Adrenal gland (tissue), 12 donors: Measurements from ENCODE around the gene PITX1. TPM values are rescaled to one million over a fixed set of nuclear protein-coding genes. Genes with fewer than 3 reads are reported as not detected.

Source experiments
- DNase-seq, 7 donors: peaks; one replicate each; pipeline ENCODE4 v3.0.0-alpha.2; 2019 to 2020
- H3K27ac ChIP-seq, 5 donors: fragments of 200-600 bp; sonication (generic) in 4 of 5; 1 replicate in 3 of 5; 2 replicates in 2 of 5; pipeline versions ENCODE4 v1.5.1 to v1.8.0; 2016 to 2020; ENCODE audit warnings: mild to moderate bottlenecking in 1 of 5
- H3K27me3 ChIP-seq: fragments of 200-600 bp; 2 replicates; pipeline ENCODE4 v1.8.0; 2021
- H3K36me3 ChIP-seq, 2 donors: fragments of 200-600 bp; replicated peaks in 1 of 2; 1 replicate in 1 of 2; 2 replicates in 1 of 2; pipeline versions ENCODE4 v1.5.1 to v1.8.0; 2018 to 2022
- H3K4me1 ChIP-seq, 2 donors: fragments of 200-600 bp; replicated peaks in 1 of 2; 1 replicate in 1 of 2; 2 replicates in 1 of 2; pipeline versions ENCODE4 v1.5.1 to v1.8.0; 2018 to 2021
- H3K4me3 ChIP-seq, 4 donors: fragments of 200-600 bp; sonication (generic) in 3 of 4; one replicate each; pipeline ENCODE4 v1.5.1; 2016 to 2018
- H3K9me3 ChIP-seq, 3 donors: fragments of 200-600 bp; sonication (generic) in 1 of 3; replicated peaks in 1 of 3; 1 replicate in 2 of 3; 2 replicates in 1 of 3; pipeline versions ENCODE4 v1.5.1 to v1.8.0; 2016 to 2021
- POLR2A ChIP-seq, 2 donors: fragments of 450-650 bp; IDR thresholded peaks; one replicate each; pipeline ENCODE4 v1.6.1; 2017; ENCODE audit warnings: antibody characterized with exemption in 2 of 2, mild to moderate bottlenecking in 2 of 2, moderate library complexity in 1 of 2
- WGBS, 4 donors: extraction: QIAGEN DNeasy Blood & Tissue Kit in 2 of 4; methylation state at CpG; one replicate each; pipeline versions ENCODE4 v1.1.5 to v1.1.7; 2013 to 2017; 5-methylcytosine and 5-hydroxymethylcytosine counted together
- intact Hi-C, 2 donors: fragments of 100-400 bp; cut with DNase I; formaldehyde crosslinking; loops; one replicate each; pipeline versions ENCODE4 v1.14.1 to v1.15.0; 2022 to 2023
- polyA plus RNA-seq, 3 donors: library from polyadenylated mRNA; stranded (reverse); fragments of 200-250 nt in 2 of 3; fragments of 350-450 nt in 1 of 3; fragmentation: Illumina TruSeq in 1 of 3; extraction: RNeasy Lipid Tissue Mini Kit (QIAGEN cat#74804) in 1 of 3; gene quantifications; one replicate each; pipeline ENCODE4 v1.2.3, GENCODE V29; 2013 to 2014
- total RNA-seq, 9 donors: library from RNA; depleted of rRNA in 4 of 9; stranded (reverse); fragments of >200 nt in 4 of 9; fragments of 120-200 nt in 1 of 9; fragmentation: NEBNext Ultra II Directional in 1 of 9; extraction: Animal tissue kit (Norgen Biotek cat#: 25700) in 1 of 9; gene quantifications; one replicate each; pipeline versions ENCODE4 v1.1.0 to v1.2.4, GENCODE V29; 2013 to 2023
- TF ChIP-seq, protein P1 (sequence below), 6 experiments: fragments of 450-650 bp in 4 of 6; fragments of 200-600 bp in 2 of 6; sonication (generic) in 1 of 6; IDR thresholded peaks; 1 replicate in 5 of 6; 2 replicates in 1 of 6; pipeline versions ENCODE4 v1.5.1 to v1.8.0; 2016 to 2021; ENCODE audit warnings: antibody characterized with exemption in 6 of 6, mild to moderate bottlenecking in 2 of 6, moderate library complexity in 1 of 6
- donor health status: healthy with polysubstance abuse.
- donor health status: Bipolar disorder and iron deficiency.
- donor health status: DM: yes; HTN: yes; CAD: no.
- donor health status: DM: no; HTN: no; CAD: no.
- donor health status: DM: no; HTN: no; CAD: no.
- donor health status: DM: yes; HTN: yes; CAD: no.

Gene PITX1
- total and polyA plus RNA-seq, 12 donors, result 0.18 to 6.7 (median 0.71) TPM

DNA sequence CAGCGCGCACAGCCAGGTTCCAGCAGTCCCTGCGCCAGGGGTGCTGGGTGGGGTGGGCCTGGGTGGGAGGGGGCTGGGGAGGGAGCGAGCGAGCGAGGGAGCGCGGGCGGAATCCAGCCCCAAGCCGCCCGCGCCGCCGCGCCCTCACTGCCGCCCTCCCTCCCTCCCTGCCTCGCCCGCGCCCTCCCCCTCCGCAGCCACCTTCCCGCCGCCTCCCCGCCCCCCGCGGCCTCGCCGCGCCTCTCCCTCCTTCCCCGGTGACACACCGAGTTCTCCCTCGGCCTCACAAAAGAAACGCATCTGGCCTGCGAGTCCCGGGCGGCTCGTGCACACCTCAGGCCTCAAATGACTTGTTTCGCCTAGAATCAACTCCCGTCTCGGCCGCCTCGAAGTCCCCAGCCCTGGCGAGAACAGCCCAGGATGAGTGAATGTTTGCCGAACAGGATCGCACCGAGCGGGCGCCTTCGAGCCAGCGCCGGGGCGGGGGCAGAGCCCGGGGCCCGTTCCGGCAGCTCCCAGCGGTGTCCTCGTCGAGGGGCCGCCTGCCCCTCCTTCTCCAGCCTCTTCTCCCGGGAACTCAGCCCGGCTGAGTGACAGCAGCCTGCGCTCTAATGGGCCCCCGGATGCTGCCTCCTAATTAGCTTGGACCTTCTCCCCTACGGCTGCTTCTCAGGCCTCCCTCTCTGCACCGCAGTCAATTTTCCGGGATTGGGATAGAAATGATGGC lies 371 bp upstream of the PITX1 start:
- no peaks in the 10 kb centered on the region for H3K36me3 ChIP-seq
- TF ChIP-seq, protein P1, sequence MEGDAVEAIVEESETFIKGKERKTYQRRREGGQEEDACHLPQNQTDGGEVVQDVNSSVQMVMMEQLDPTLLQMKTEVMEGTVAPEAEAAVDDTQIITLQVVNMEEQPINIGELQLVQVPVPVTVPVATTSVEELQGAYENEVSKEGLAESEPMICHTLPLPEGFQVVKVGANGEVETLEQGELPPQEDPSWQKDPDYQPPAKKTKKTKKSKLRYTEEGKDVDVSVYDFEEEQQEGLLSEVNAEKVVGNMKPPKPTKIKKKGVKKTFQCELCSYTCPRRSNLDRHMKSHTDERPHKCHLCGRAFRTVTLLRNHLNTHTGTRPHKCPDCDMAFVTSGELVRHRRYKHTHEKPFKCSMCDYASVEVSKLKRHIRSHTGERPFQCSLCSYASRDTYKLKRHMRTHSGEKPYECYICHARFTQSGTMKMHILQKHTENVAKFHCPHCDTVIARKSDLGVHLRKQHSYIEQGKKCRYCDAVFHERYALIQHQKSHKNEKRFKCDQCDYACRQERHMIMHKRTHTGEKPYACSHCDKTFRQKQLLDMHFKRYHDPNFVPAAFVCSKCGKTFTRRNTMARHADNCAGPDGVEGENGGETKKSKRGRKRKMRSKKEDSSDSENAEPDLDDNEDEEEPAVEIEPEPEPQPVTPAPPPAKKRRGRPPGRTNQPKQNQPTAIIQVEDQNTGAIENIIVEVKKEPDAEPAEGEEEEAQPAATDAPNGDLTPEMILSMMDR (IDR thresholded peaks at IDR 0.05), result no peak
- no peak for TF ChIP-seq POLR2A (IDR thresholded peaks at IDR 0.05)
- H3K27me3 ChIP-seq, result peaks cover 89% of the 10 kb centered on the region
- DNase-seq, result peak in 6 of 7 donors; percentile 29 to 70 (median 52)
- H3K27ac ChIP-seq, result no peak overlapping the region
- peak overlapping the region in 1 of 4 donors; percentile 64 for H3K4me3 ChIP-seq
- H3K4me1 ChIP-seq, result peaks cover 27 to 43% of the 10 kb centered on the region in 2 donors
- intact Hi-C loops, result loop anchor here in 1 of 2 donors (10.0 kb wide), 1 partner anchor 290 kb away; no protein-coding TSS in a partner anchor
- WGBS, 4 donors, result 11 to 46% (median 25%) methylated on average over 7 to 63 of the region's 65 CpGs
- no peaks in the 10 kb centered on the region for H3K9me3 ChIP-seq

DNA sequence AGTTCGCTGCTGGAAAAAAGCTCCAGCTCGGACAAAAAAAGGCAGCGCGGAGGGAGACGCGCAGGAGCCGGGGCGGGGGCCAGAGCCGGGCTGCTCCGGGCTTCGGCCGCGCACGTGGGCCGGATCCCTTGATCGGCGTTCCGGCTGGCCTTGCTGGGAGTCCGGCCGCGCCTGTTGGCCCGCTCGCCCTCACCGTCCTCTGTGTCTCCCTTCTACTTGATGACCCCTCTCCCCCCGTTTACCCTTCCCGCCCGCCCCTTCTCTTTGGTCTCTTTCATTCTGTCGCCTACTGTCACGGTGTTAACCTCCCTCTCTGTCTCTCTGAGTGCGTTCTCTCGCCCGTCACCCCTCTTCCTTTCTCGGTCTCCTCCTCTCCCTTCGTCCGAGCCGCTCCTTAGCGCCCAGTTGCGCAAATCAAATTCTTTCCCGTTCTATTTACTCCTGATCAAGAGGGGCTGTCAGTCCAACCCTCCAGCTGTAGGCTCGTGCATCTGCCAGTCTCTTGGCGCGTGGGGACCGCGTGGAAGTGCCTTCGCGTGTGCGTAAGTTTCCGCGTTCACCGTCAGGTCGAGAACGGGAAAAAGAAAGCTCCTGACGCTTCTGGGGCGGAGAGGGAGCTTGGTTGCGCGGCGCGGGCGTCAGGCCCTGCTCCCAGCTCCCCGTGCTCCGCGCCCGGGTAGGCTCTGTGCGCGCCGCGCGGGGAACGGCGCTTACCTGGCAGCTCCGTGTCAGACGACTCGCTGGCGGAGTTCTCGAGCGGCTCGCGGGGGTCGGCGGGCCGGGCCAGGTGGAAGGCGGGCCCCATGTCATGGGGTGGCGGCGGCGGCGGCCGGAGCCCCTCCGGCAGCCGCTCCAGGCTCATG lies 798 bp downstream of the PITX1 start:
- TF ChIP-seq, protein P1 (IDR thresholded peaks at IDR 0.05), result no peak
- no peak for TF ChIP-seq POLR2A (IDR thresholded peaks at IDR 0.05)
- peaks cover 24 to 35% of the 10 kb centered on the region in 2 donors for H3K4me1 ChIP-seq
- intact Hi-C loops, result loop anchor here in 1 of 2 donors (10.0 kb wide), 1 partner anchor 292 kb away; no protein-coding TSS in a partner anchor
- H3K9me3 ChIP-seq, result no peaks in the 10 kb centered on the region
- peak overlapping the region in 1 of 5 donors; percentile 21 for H3K27ac ChIP-seq
- peaks cover 89% of the 10 kb centered on the region for H3K27me3 ChIP-seq
- H3K36me3 ChIP-seq, result no peaks in the 10 kb centered on the region
- peak in 6 of 7 donors; percentile 30 to 40 (median 36) for DNase-seq
- WGBS, 4 donors, result 2 to 6% (median 3%) methylated on average over 24 to 89 of the region's 89 CpGs
- peak overlapping the region in 2 of 4 donors; percentile 2 to 64 for H3K4me3 ChIP-seq

DNA sequence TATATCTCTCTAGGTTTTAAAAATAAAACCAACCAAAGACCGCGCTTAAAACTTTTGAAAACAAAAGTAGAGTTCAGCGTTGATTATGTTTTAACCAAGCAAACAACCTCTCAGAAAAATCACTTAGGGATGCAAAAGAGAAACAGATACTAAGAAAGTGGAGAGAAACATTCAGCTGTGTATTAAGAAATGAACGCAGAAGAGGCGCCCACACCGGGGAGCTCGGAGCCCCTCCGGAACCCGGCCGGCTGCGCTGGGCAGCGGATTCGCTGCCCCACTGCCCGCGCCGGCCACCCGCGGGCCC lies 1.4 kb downstream of the PITX1 start:
- DNase-seq, result no peak
- Histone ChIP-seq H3K27me3 (peaks cover 89% of the 10 kb centered on the region), H3K36me3 (no peaks in the 10 kb centered on the region), H3K4me3 (peak overlapping the region in 2 of 4 donors; percentile 2 to 64), H3K27ac (no peak overlapping the region), H3K4me1 (peaks cover 24 to 35% of the 10 kb centered on the region in 2 donors), H3K9me3 (no peaks in the 10 kb centered on the region)
- WGBS, 4 donors, result 8 to 13% (median 11%) methylated on average over 15 to 18 of the region's 18 CpGs
- no peak for TF ChIP-seq POLR2A (IDR thresholded peaks at IDR 0.05)
- TF ChIP-seq, protein P1 (IDR thresholded peaks at IDR 0.05), result no peak
- intact Hi-C loops, result loop anchor here in 1 of 2 donors (10.0 kb wide), 1 partner anchor 292 kb away; no protein-coding TSS in a partner anchor
